HG03097 (cell line): Measurements from ENCODE around the gene PRKACA.

Experiments
- ATAC-seq: cut with Tn5 transposase; IDR thresholded peaks from one replicate; pipeline ENCODE4 v1.9.1; 2021; ENCODE audit not compliant: unreplicated experiment, low FRiP score

The PRKACA gene

DNA sequence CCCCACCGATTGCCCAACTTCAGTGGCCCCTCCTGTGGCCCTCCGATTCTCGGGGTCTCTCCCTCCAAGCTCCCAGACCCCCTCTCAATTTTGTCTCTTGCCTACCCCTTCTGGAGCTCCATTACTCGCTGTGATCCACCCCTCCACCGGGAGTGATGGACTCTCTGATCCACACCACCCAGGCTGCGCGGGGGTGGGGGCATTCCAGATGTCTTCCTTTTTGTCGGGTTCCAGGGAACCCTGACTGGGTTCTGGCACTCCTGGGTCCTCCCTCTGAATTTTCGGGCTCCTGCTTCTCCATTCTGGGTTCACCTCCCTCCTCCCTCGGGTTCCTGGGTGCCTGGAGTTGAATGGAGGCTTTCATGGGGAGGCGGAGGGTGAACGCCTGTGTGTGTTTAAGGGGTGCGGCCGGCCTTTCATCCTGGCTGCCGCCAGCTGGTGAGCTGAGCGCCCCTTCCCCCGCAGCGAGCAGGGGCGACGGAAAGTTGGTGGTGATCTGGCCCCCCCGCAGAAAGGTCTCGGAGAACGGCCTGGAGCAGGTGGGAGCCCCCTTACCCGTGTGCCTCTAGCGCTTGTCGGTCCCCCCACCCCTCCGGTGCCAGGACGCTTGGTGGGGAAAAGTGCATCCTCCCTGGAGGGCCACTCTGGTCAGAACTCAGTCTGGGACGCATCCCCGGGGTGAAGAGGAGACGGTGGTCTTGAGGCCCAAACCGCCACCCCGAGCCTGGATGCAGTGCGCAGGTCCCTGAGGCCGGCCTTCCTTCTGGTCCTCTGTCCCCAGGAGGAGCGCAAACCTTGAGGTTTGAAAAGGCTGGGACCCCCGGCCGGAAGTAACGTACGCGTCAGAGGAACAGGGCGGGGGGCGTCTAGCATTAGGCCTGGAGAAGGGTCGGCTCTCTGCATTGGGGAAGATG is 43.4 kb downstream of the PRKACA start:
- no peak for ATAC-seq

DNA sequence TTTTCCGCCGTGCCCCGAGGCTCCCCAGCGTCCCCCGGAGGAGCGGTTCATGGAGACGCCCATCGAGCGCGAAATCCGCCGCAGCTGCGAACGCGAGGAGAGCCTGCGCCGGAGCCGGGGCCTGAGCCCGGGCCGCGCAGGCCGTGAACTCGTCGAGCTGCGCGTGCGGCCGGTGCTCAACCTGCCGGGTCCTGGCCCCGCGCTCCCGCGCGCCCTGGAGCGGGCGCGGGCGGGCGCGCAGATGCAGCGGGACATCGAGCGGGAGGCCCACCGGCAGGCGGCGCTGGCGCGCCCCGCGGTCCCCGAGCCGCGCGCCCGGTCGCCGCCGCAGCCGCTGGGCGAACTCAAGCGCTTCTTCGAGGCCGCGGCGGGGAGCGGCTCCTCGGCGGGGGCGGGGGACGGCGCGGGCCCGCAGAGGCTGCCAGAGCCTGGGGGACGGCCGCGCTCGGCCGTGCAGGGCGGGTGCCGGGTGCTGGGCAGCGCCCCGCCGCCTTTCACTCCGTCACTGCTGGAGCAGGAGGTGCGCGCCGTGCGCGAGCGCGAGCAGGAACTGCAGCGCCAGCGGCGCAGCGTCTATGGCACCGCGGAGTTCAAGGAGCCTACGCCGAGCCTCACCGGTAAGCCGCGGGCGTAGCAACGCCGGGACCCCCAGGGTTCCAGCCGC is 44.2 kb downstream of the PRKACA start:
- ATAC-seq = peak; percentile 57

DNA sequence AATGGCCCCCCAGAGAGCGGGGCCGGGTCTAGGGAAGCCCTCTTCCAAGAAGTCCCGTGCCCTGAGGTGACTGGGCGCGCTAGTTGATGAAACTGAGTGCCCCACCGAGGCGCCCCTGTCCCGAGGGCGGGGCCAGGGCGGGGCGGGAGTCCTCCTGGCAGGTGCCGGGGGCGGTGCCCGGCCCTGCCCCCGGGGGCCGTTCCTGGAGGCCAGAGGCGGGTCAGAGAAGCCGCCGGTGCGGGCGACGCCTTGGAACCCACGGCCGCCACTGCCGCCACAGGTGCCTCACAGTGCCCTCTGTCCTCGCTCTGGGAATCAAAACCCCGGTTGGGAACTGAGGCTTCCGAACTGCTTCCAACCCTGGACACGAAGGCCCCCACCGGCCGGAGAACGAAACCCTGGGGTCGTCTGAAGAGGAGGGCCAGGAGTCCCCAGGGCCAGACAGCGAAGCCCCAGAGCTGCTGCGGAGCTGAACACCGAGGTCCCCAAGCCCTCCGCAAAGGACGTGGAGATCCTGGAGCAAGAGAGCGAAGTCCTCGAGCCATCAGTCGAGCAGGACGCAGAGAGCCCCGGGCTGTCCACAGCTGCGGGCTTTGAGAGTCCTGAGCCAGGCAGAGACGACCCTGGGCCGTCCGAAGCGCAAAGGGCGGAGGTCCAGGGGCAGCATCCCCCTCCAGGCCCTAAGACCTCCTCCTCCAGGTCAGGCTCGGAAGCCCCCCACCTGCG is 44.9 kb downstream of the PRKACA start, which contains the start of gene MISP3:
MISP3 (plus strand) TSS at position 252 of the 726 bp plus-strand sequence. CDS start 524 bp downstream, outside the sequence.
- no peak for ATAC-seq

DNA sequence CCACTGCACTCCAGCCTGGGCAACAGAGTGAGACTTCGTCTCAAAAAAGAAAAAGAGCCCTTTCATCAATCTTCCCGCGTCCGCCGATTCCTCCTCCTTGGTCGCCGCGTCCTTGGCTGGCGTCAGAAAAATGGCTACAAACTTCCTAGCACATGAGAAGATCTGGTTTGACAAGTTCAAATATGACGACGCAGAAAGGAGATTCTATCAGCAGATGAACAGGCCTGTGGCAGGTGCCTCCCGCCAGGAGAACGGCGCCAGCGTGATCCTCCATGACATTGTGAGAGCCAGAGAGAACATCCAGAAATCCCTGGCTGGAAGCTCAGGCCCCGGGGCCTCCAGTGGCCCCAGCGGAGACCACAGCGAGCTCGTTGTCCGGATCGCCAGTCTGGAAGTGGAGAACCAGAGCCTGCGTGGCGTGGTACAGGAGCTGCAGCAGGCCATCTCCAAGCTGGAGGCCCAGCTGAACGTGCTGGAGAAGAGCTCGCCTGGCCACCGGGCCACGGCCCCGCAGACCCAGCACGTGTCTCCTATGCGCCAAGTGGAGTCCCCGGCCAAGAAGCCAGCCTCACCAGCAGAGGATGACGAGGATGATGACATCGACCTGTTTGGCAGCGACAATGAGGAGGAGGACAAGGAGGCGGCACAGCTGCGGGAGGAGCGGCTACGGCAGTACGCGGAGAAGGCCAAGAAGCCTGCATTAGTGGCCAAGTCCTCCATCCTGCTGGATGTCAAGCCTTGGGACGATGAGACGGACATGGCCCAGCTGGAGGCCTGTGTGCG is 47.1 kb downstream of the PRKACA start:
- ATAC-seq = no peak

DNA sequence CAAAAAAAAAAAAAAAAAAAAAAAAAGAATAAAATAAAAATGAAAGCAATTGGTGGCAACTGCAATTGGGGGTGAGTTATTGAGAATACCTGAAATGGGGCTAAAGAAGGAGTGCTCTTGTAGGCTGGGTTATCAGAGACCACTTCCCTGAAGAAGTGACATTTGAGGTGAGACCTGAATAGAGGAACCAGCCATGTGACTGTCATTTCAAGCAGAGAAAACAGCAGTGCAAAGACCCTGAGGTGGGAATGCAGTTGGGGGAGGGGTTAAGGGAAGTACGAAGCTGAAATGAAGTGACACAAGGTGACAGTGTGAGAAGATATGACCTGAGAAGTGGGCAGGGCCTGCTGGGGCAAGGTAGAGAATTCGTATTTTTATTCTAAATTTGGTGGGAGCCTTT is 51.4 kb downstream of the PRKACA start:
- ATAC-seq = no peak

DNA sequence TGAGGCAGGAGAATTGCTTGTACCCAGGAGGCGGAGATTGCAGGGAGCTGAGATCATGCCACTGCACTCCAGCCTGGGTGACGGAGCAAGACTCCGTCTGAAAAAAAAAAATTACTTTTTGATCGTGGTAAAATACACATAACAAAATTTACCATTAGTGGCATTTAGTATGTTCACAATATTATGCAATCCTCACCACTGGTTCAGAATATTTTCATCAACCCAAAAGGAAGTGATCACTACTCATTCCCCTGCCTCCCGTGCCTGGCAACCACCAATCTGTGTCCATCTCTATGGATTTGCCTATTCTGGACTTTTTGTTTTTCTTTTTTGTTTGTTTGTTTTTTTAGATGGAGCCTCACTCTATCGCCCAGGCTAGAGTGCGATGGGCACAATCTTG is 54.5 kb downstream of the PRKACA start:
- no peak for ATAC-seq

DNA sequence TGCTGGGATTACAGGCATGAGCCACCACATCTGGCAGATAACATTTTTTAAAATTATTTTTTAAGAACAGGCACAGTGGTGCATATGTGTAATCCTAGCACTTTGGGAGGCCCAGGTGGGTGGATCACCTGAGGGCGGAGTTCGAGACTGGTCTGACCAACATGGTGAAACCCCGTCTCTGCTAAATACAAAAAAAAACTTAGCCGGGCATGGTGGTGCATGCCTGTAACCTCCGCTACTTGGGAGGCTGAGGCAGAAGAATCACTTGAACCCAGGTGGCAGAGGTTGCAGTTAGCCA is 55.1 kb downstream of the PRKACA start:
- no peak for ATAC-seq

DNA sequence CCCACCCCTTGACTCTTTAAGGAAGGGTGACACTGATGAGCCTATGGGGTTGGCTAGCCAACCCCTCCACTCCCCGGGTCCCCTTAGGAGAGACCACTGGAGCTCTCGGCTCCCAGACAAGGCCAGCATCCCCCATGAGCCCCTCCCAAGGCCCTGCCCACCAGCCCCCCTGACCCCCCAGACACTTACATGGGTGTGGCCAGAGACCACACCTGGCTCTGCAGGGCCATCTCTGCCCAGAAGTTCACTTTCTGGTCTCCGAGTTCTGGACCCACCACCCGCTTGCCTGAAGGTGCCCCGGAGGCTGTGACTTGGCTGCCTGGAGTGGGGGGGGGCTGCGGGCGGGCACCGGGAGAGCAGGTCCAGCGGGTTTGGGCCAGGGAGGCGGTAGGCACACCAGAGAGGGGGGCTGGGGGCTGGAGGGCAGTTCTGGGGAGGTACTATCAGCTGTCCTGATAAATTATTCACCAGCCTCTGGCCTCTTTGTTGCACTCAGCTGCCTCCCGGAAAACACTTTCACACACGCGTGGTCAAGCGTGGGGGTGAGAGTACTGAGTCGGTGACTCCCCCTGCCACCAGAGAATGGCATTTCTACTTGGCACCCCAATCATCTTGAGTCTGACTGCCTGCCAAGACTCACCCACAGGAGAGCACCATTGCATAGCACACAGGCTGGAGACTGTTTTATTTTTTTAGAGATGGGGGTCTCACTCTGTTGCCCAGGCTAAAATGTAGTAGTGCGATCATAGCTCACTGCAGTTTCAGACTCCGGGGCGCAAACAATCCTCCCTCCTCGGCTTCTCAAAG is 55.6 kb downstream of the PRKACA start, which contains the start of gene PALM3:
PALM3 (minus strand) TSS at position 326 of the 807 bp plus-strand sequence; CDS start at position 230, 96 bp downstream.
- ATAC-seq = no peak

DNA sequence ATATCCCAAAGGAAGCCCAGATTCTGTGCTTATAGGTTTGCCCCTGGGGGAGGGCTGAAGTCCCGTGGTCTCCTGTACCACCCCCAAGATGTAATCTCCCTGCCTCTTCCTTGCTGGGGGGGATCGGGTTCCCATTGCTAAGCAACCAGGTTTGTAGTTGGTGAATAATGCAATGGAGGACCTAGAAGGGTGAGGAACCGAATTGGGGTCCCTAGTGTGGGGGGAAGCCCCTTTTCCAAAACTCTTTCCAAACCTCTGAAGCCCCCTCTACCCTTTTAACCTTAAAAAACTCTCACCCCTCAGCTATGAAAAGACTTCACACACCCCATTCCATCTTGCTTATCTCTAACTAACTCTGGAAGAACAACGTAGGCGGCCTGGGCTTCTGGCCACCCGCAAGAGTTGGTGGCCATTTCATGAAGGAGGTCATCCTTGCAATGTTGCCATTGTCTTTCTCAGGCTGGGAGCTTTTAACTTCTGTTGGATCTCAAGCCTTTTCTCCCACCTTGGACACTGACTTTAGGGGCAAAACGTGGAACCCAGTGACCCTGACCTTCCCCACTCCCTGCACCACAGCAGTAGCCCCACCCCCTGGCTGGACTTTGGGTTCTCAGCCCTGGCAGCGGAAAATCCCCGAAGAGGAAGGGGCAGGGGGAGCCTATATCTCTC is 56.3 kb downstream of the PRKACA start:
- ATAC-seq = no peak

DNA sequence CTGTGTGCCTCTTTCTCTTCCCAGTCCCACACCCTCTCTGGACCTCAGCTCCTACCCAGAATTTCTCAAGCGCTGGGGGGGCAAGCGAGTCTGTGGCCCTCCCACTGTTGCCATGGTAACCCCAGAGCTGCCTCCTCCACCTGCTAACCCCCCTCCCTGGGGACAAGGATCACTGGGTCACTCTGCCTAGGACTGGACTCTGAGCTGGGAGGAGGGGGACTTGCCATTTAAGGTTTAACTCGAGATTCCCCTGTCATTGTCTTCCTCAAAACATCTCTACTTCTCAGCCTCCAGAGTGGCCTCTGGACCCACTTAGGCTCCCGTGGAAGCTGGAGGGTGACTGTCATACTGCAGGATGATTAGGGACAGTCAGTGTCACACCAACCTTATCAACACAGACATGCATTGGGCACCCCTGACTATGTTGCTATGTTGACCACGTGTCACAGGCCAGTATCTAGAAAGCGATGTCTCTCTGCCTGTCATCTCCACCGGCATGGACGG is 57.9 kb downstream of the PRKACA start:
- ATAC-seq = no peak

DNA sequence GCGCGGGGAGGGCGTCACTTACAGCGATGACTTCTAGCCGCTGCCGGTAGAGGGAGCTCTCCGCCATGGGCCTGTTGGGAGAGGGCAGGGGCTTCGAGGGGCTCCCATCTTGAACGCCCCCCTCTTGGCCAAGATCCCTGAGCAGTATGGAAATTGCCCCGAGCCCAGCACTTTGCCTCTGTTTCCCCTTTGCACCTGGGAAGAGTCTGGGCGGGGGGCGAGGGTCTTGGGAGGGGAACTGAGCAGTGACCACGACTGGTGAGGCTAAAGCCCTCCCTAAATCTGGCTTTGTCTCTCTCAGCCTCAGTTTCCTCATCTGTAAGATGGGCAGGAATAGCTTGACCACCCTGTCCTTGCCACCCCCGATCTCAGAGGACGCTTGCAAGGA is 58.5 kb downstream of the PRKACA start:
- ATAC-seq = no peak

DNA sequence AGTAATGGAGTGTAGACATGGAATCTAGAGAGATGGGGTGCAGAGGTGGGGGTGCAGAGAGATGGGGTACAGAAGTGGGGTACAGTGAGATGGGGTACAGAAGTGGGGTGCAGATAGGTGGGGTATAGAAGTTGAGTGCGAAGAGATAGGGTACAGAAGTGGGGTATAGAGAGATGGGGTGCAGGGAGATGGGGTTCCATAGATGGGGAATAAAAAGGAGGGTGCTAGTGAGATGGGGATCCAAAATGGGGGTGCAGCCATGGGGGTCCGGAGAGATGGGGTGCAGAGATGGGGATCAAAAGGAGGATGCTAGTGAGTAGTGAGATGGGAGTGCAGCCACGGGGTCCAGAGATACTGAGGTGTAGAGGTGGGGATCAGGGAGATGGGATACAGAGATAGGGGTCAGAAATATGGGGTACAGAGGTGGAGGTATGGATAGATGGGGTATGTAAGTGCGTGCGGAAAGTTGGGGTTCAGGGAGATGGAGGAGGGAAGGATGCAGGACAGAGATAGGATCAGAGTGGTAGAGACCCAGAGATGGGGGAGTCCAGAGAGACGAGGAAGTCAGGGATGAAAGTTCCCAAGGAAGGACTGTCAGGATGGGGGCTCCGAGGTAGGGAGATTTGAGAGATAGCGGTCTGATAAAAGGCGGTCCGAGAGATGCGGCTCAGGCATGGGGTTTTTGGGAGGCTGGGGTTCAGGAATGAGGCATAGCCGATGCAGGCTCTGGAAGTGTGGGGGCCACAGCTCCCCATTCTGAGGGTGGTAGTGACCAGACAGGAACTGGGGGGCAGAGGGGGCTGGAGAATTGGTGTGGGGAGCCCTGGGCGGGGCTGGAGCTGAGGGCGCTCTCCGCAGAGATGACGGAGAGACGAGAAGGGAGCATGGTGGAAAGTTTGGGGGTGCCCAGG is 59.1 kb downstream of the PRKACA start:
- no peak for ATAC-seq

DNA sequence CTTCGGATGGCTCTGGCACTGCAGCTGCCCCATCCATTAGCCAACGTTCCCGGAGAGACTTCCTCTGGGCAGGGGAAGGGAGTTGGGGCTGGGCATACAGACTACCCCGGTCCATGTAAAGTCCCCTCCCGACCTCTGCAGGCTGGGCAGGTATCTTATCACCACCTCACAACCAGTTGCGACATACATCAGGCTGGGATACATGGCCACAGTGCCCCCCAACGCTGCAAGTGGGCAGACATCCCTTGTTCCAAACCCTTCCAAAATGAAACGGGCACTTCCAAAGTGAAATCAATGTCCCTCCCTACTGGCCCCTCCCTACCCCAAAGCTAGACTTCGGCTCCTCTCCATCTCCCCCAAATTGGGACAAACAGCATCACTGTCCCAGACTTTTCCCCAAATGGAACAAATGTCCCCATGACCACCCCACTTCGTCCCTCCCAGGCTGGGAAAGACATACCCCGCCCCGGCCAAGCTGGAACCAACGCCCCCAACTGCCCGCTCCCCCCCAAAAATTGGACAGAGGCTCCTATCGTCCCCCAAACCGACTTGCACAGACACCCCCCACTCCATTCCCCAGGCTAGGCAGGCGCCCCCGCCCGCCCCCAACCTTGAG is 60.7 kb downstream of the PRKACA start:
- no peak for ATAC-seq

DNA sequence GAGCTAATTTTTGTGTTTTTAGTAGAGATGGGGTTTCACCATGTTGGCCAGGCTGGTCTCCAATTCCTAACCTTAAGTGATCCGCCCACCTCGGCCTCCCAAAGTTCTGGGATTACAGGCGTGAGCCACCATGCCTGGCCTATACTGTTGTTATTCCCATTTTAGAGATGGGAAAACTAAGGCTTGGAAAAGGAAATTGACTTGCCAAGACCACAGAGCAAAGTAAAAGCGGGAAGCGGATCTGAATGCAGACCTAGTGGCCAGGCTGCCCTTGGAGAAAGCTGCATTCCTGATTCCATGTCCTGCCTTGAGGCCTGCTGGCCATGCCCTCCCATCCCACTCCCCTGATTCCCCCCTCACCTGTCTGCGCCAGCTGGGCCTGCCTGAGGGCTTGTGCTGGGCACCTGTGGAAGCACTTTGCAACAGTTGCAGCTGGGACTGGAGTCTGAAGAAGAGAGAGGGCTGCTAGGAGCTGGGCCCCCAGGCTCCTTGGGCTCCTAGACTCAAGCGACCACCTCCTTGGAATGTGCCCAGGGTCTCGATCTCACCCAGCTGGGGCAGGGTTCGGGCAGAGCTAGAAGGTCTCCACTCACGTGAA is 61.4 kb downstream of the PRKACA start:
- ATAC-seq = no peak

DNA sequence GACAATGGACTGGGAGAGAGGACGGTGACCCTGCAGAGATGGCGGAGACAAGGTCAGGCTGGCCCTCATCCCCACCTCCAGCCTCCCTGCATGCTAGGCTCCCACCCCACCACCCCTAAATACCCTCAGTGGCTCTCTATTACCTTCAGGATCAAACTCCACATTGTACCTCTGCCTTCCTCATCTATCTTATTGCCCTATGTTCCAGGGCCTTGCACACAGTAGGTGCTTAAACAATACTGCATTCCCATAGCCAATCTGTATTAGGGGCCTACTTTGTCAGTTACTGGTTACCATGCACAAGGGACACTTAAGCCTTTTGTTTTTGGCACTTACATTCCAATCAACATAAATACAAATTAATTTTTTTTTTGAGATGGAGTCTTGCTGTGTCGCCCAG is 62.2 kb downstream of the PRKACA start:
- no peak for ATAC-seq

DNA sequence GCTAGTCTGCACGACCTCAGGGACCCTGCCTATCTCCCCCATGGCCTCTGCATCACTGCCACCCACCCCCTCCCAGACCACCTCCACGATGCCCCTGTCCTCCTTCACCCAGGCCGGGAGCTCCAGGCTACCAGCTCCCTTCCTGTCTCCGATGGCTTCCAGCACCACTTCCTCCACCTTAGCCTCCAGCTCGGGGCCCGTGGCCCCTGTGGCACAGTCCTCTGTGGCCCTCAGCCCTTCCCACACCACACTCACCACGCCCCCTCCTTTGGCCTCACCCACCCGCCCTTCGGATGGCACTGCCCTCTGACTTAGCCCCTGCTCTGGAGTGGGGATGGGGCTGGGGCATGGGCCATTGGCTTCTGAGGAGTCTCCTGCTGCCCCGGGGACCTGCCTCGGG is 62.8 kb downstream of the PRKACA start:
- no peak for ATAC-seq

DNA sequence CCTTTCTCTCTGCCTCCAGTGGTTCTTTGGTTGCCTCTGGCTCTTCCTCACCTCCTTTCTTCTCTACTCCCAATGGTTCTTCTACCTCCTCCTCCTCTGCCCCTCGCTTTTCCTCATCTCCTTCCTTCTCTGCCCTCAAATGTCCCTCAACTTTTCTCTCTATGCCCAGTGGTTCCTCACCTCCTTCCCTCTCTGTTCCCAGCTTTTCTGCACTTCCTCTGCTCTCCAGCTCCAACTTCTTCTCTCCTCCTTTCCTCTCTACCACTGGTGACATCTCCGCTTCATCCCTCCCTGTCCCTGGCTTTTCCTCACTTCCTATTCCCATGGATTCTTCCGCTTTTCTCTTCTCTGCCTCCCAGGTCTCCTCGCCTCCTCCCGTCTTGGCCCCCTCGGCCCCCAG is 63.5 kb downstream of the PRKACA start:
- ATAC-seq = no peak
